SK-N-SH (cell line): ENCODE data around the gene SLC2A5. TPM values are rescaled to one million over a fixed set of nuclear protein-coding genes. Genes with fewer than 3 reads are reported as not detected.
"Not testable (repeated sequence)": the region's sequence is repeated elsewhere in the genome, so short reads cannot be mapped to it uniquely, and the experiment has no call there.

Experiments used
- CTCF ChIA-PET: fragments of 300-600, 350-600 bp; formaldehyde crosslinking; extraction: SDS; loops from one replicate; lab custom pipeline; 2021; lab: Yijun Ruan, JAX
- POLR2A ChIA-PET: fragments of 350-600 bp; sonication (Branson Sonifier 250); formaldehyde crosslinking; extraction: SDS; loops from one replicate; lab custom pipeline; 2020; ENCODE audit warnings: antibody characterized with exemption, inconsistent platforms; lab: Yijun Ruan, JAX
- DNase-seq: peaks from one replicate; pipeline ENCODE4 v3.0.0; 2012
- H2AFZ ChIP-seq: fragments of 200-600 bp; sonication (generic); 2 replicates; pipeline ENCODE4 v1.8.1; 2016; ENCODE audit warnings: antibody characterized with exemption, mild to moderate bottlenecking, low read depth
- H3F3A ChIP-seq: fragments of 200-600 bp; sonication (generic); replicated peaks from 2 replicates; pipeline ENCODE3; 2016; ENCODE audit warnings: antibody characterized with exemption, mild to moderate bottlenecking; ENCODE audit not compliant: insufficient read depth
- H3K27ac ChIP-seq, 2 experiments: fragments of 200-500 bp in 1 of 2; fragments of 200-600 bp in 1 of 2; sonication (Bioruptor generic) in 1 of 2; sonication (generic), shearing (Covaris generic) in 1 of 2; 2 replicates each; pipeline versions ENCODE4 v1.5.1 to v1.6.1; 2014 to 2016; ENCODE audit warnings: low read depth in 2 of 2, inconsistent platforms in 1 of 2, low read length in 1 of 2, mild to moderate bottlenecking in 1 of 2, mixed read lengths in 1 of 2
- H3K27me3 ChIP-seq: fragments of 200-600 bp; sonication (generic), shearing (Covaris generic); 2 replicates; pipeline ENCODE4 v1.6.1; 2016; ENCODE audit warnings: mixed run types; ENCODE audit not compliant: insufficient read depth
- H3K36me3 ChIP-seq, 2 experiments: fragments of 200-500 bp in 1 of 2; fragments of 200-600 bp in 1 of 2; sonication (Bioruptor generic) in 1 of 2; sonication (generic) in 1 of 2; replicated peaks in 1 of 2; 2 replicates each; pipeline versions ENCODE3 to v1.5.1; 2014 to 2016; ENCODE audit warnings: low read length in 1 of 2, mild to moderate bottlenecking in 1 of 2; ENCODE audit not compliant: insufficient read depth in 2 of 2, control insufficient read depth in 1 of 2
- H3K4me1 ChIP-seq, 2 experiments: fragments of 200-500 bp in 1 of 2; fragments of 200-600 bp in 1 of 2; sonication (Bioruptor generic) in 1 of 2; sonication (generic), shearing (Covaris generic) in 1 of 2; 2 replicates each; pipeline versions ENCODE4 v1.5.1 to v1.6.1; 2014 to 2016; ENCODE audit warnings: low read depth in 1 of 2, low read length in 1 of 2, mixed run types in 1 of 2; ENCODE audit not compliant: insufficient read depth in 2 of 2, control insufficient read depth in 1 of 2
- H3K4me2 ChIP-seq: fragments of 200-600 bp; sonication (generic), shearing (Covaris generic); 2 replicates; pipeline ENCODE4 v1.6.1; 2017; ENCODE audit warnings: mixed run types
- H3K4me3 ChIP-seq, 2 experiments: fragments of 200-500 bp in 1 of 2; fragments of 200-600 bp in 1 of 2; sonication (Bioruptor generic) in 1 of 2; sonication (generic), shearing (Covaris generic) in 1 of 2; 2 replicates each; pipeline versions ENCODE4 v1.5.1 to v1.8.1; 2014 to 2016; ENCODE audit warnings: low read depth in 2 of 2, inconsistent platforms in 1 of 2, low read length in 1 of 2, mild to moderate bottlenecking in 1 of 2, mixed read lengths in 1 of 2, moderate library complexity in 1 of 2
- H3K79me2 ChIP-seq: fragments of 200-600 bp; sonication (generic); 2 replicates; pipeline ENCODE4 v1.8.1; 2017; ENCODE audit warnings: mild to moderate bottlenecking; ENCODE audit not compliant: insufficient read depth
- H3K9ac ChIP-seq: fragments of 200-600 bp; sonication (generic); 2 replicates; pipeline ENCODE4 v1.6.1; 2017; ENCODE audit warnings: mixed run types
- H3K9me2 ChIP-seq: fragments of 200-600 bp; sonication (generic); 2 replicates; pipeline ENCODE4 v1.6.1; 2017; ENCODE audit warnings: mixed run types
- H3K9me3 ChIP-seq: fragments of 200-600 bp; sonication (generic); 2 replicates; pipeline ENCODE4 v1.6.1; 2017; ENCODE audit warnings: mixed run types, mild to moderate bottlenecking, moderate library complexity
- H4K20me1 ChIP-seq: fragments of 200-600 bp; sonication (generic); 2 replicates; pipeline ENCODE4 v1.6.1; 2017; ENCODE audit warnings: mild to moderate bottlenecking, mixed run types; ENCODE audit not compliant: insufficient read depth
- ELF1 ChIP-seq: IDR thresholded peaks from 2 replicates; pipeline ENCODE4 v1.4.0; 2012
- EZH2phosphoT487 ChIP-seq: fragments of 200-600 bp; sonication (generic); IDR thresholded peaks from 2 replicates; pipeline ENCODE4 v1.6.1; 2017; ENCODE audit warnings: low read depth, mixed run types, mild to moderate bottlenecking, antibody characterized with exemption, moderate library complexity, borderline replicate concordance
- FOSL2 ChIP-seq: IDR thresholded peaks from 2 replicates; pipeline ENCODE4 v1.4.0; 2012; ENCODE audit warnings: low read depth, mild to moderate bottlenecking, moderate library complexity, borderline replicate concordance
- FOXJ3 ChIP-seq: sonication (generic); formaldehyde crosslinking; IDR thresholded peaks from 2 replicates; pipeline ENCODE4 v1.5.1; 2020; ENCODE audit warnings: mild to moderate bottlenecking, missing genetic modification reagents
- GABPA ChIP-seq: IDR thresholded peaks from 2 replicates; pipeline ENCODE4 v1.4.0; 2012; ENCODE audit warnings: low read depth, mild to moderate bottlenecking
- GATA2 ChIP-seq: sonication (generic); formaldehyde crosslinking; IDR thresholded peaks from 2 replicates; pipeline ENCODE4 v1.5.0; 2020; ENCODE audit warnings: mild to moderate bottlenecking, missing genetic modification reagents
- JUND ChIP-seq: IDR thresholded peaks from 2 replicates; pipeline ENCODE4 v1.4.0; 2012
- MAX ChIP-seq: IDR thresholded peaks from 2 replicates; pipeline ENCODE4 v1.4.0; 2012; ENCODE audit warnings: low read depth
- MXI1 ChIP-seq: IDR thresholded peaks from 2 replicates; pipeline ENCODE4 v1.6.1; 2012; ENCODE audit warnings: mild to moderate bottlenecking, low read depth, low read length, improper control_type of control experiment
- NFIC ChIP-seq: IDR thresholded peaks from 2 replicates; pipeline ENCODE4 v1.4.0; 2012; ENCODE audit warnings: borderline replicate concordance
- NRF1 ChIP-seq: IDR thresholded peaks from 2 replicates; pipeline ENCODE4 v1.6.1; 2012; ENCODE audit warnings: low read depth, mild to moderate bottlenecking, low read length
- RXRA ChIP-seq: IDR thresholded peaks from 2 replicates; pipeline ENCODE4 v1.4.0; 2012; ENCODE audit warnings: low read depth, mild to moderate bottlenecking, borderline replicate concordance
- SMC3 ChIP-seq: IDR thresholded peaks from 2 replicates; pipeline ENCODE4 v1.6.1; 2012; ENCODE audit warnings: low read depth, low read length, improper control_type of control experiment
- TAF1 ChIP-seq: IDR thresholded peaks from 2 replicates; pipeline ENCODE4 v1.6.1; 2012; ENCODE audit warnings: low read depth, mild to moderate bottlenecking, low read length, moderate library complexity, borderline replicate concordance
- USF1 ChIP-seq: IDR thresholded peaks from 2 replicates; pipeline ENCODE4 v1.4.0; 2012; ENCODE audit warnings: low read depth, borderline replicate concordance
- ZBTB33 ChIP-seq: IDR thresholded peaks from 2 replicates; pipeline ENCODE4 v1.4.0; 2012; ENCODE audit warnings: low read depth, borderline replicate concordance
- WGBS: methylation state at CpG from one replicate; pipeline ENCODE4 v1.1.6; 2017; ENCODE audit warnings: low lambda C conversion rate; 5-methylcytosine and 5-hydroxymethylcytosine counted together
- polyA plus RNA-seq, 3 experiments: library from polyadenylated mRNA; depleted of rRNA; stranded (reverse); fragments of >200 nt; gene quantifications; 2 replicates each; pipeline ENCODE4 v1.2.3, GENCODE V29; 2012

SLC2A5 gene
- polyA plus RNA-seq, 1 of the 3 experiments (the other 2 are of a cell fraction) = 0.02 TPM

GRCh38 chr1:9097947-9098705, 28.7 kb upstream of the SLC2A5 start:
- Histone ChIP-seq H3K27me3 (no peaks in the 10 kb centered on the region), H3K9ac (no peak overlapping the region), H3K9me2 (no peaks in the 10 kb centered on the region), H3K27ac (no peak overlapping the region), H3K79me2 (no peaks in the 10 kb centered on the region), H3F3A (no peaks in the 10 kb centered on the region), H3K4me2 (no peak overlapping the region), H3K4me3 (no peak overlapping the region), H4K20me1 (no peaks in the 10 kb centered on the region), H3K9me3 (no peaks in the 10 kb centered on the region), H3K36me3 (no peaks in the 10 kb centered on the region), H2AFZ (no peak overlapping the region), H3K4me1 (no peaks in the 10 kb centered on the region)
- CTCF ChIA-PET = interaction anchor here (0.8 to 9.4 kb wide), 3 partner anchors 12 to 236 kb away, joined by 3 to 79 read pairs (median 7); no protein-coding TSS in a partner anchor
- no peak for DNase-seq
- POLR2A ChIA-PET = no interaction called here
- TF ChIP-seq EZH2phosphoT487 (no peak), ELF1 (no peak), NFIC (no peak), MAX (no peak), TAF1 (no peak), MXI1 (no peak), RXRA (no peak), FOXJ3 (no peak), GATA2 (no peak), USF1 (no peak)
- WGBS = 71% methylated on average over 10 of the region's 13 CpGs

GRCh38 chr1:9095818-9096217, 26.4 kb upstream of the SLC2A5 start:
- H3F3A ChIP-seq = no peaks in the 10 kb centered on the region
- no peaks in the 10 kb centered on the region for H4K20me1 ChIP-seq
- no peak overlapping the region for H3K27ac ChIP-seq
- no peak for DNase-seq
- H3K9ac ChIP-seq = no peak overlapping the region
- H3K36me3 ChIP-seq = no peaks in the 10 kb centered on the region
- no peak overlapping the region for H2AFZ ChIP-seq
- H3K79me2 ChIP-seq = no peaks in the 10 kb centered on the region
- no peak overlapping the region for H3K4me3 ChIP-seq
- no peaks in the 10 kb centered on the region for H3K9me3 ChIP-seq
- H3K27me3 ChIP-seq = no peaks in the 10 kb centered on the region
- no peak overlapping the region for H3K4me2 ChIP-seq
- no peak for TF ChIP-seq ZBTB33
- TF ChIP-seq NRF1 = no peak
- no peak for TF ChIP-seq TAF1
- no peak for TF ChIP-seq GABPA
- TF ChIP-seq NFIC = no peak
- TF ChIP-seq SMC3 = no peak
- TF ChIP-seq FOSL2 = no peak
- TF ChIP-seq MAX = no peak
- TF ChIP-seq EZH2phosphoT487 = no peak
- TF ChIP-seq MXI1 = no peak
- no peak for TF ChIP-seq JUND
- 55% methylated on average over 2 of the region's 2 CpGs for WGBS
- H3K4me1 ChIP-seq = no peaks in the 10 kb centered on the region
- ChIA-PET CTCF (interaction anchor here (1.2 to 9.4 kb wide), 3 partner anchors 14 to 178 kb away, joined by 3 to 79 read pairs (median 4); no protein-coding TSS in a partner anchor), POLR2A (no interaction called here)
- H3K9me2 ChIP-seq = no peaks in the 10 kb centered on the region

GRCh38 chr1:9093996-9094595, 24.7 kb upstream of the SLC2A5 start:
- H3F3A ChIP-seq, H3K9me2 ChIP-seq, H3K4me3 ChIP-seq, H3K4me2 ChIP-seq, H4K20me1 ChIP-seq, H3K27me3 ChIP-seq, H3K4me1 ChIP-seq, H3K36me3 ChIP-seq, POLR2A ChIA-PET, H3K27ac ChIP-seq, H3K9me3 ChIP-seq, H3K79me2 ChIP-seq, H2AFZ ChIP-seq, H3K9ac ChIP-seq, DNase-seq: not testable (repeated sequence)
- 75% methylated on average over 18 of the region's 18 CpGs for WGBS
- CTCF ChIA-PET = interaction anchor here (3.8 to 9.4 kb wide), 2 partner anchors 16 to 17 kb away, joined by 20 to 79 read pairs; no protein-coding TSS in a partner anchor
